ENCODE results near the gene ANKDD1A. TPM values are rescaled to one million over a fixed set of nuclear protein-coding genes. Genes with fewer than 3 reads are reported as not detected.
A peak's percentile ranks its signal among the peaks of the same experiment; 100 is the strongest.

Gene ANKDD1A
- total RNA-seq, 1 donor, result 11.3 TPM

DNA sequence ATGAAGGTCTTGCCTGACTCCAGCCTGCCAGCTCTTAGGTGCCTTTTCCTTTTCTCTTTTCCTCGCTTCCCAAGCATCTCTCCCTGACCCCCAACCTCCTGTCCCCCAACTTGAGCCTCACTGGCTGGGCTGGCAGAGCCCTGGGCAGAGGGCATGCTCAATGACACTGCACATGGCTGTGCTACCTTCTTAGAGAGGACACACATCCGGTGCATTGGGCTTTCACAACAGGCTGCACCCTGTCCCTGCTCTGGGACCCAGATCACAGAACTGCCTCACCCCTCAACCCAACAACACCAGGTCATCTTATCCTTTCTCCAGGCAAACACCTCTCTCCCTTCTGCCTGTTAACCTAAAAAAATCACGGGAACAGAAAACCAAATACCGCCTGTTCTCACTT, 7.5 kb upstream of the ANKDD1A start:
- H3K27me3 ChIP-seq (ENCODE audit: insufficient read depth, low read length), result peaks cover 5% of the 10 kb centered on the region
- H3K4me1 ChIP-seq (ENCODE audit: insufficient read depth, low read length), result peaks cover 35% of the 10 kb centered on the region
- no peak overlapping the region for H3K4me3 ChIP-seq (ENCODE audit: low read length)
- no peaks in the 10 kb centered on the region for H3K9me3 ChIP-seq (ENCODE audit: low read depth, low read length)

- Histone ChIP-seq H3K4me1 (ENCODE audit: insufficient read depth, low read length) (peaks cover 35% of the 10 kb centered on the region), H3K9me3 (ENCODE audit: low read depth, low read length) (no peaks in the 10 kb centered on the region), H3K27me3 (ENCODE audit: insufficient read depth, low read length) (peaks cover 5% of the 10 kb centered on the region), H3K4me3 (ENCODE audit: low read length) (peak overlapping the region; percentile 12)
Measured at GRCh38 chr15:64905119-64905831, 6.4 kb upstream of the ANKDD1A start.

GRCh38 chr15:64905941-64906340, 5.8 kb upstream of the ANKDD1A start:
- Histone ChIP-seq H3K9me3 (ENCODE audit: low read depth, low read length) (no peaks in the 10 kb centered on the region), H3K4me3 (ENCODE audit: low read length) (no peak overlapping the region), H3K27me3 (ENCODE audit: insufficient read depth, low read length) (peaks cover 10% of the 10 kb centered on the region), H3K4me1 (ENCODE audit: insufficient read depth, low read length) (peaks cover 35% of the 10 kb centered on the region)

GRCh38 chr15:64906402-64906801, 5.3 kb upstream of the ANKDD1A start:
- Histone ChIP-seq H3K4me3 (ENCODE audit: low read length) (no peak overlapping the region), H3K27me3 (ENCODE audit: insufficient read depth, low read length) (peaks cover 15% of the 10 kb centered on the region), H3K9me3 (ENCODE audit: low read depth, low read length) (no peaks in the 10 kb centered on the region), H3K4me1 (ENCODE audit: insufficient read depth, low read length) (peaks cover 37% of the 10 kb centered on the region)

DNA sequence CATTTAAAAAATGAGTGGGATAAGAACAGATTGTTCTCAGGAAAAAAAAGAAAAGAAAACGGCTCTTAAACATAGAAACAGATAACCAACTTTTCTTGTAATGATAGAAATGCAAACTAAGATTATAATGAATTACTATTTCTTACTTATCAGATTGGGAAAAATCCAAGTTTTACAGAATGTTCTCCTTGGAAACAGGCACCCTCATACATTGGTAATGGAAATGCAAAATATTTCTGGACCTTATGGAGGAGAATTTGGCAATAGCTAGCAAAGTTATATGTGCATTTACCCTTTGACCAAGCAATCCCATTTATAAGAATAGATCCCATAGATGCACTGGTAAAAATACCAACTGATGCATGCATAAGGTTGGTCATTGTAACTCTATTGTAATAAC, 3.7 kb upstream of the ANKDD1A start:
- Histone ChIP-seq H3K4me1 (ENCODE audit: insufficient read depth, low read length) (peaks cover 33% of the 10 kb centered on the region), H3K4me3 (ENCODE audit: low read length) (no peak overlapping the region), H3K9me3 (ENCODE audit: low read depth, low read length) (no peaks in the 10 kb centered on the region), H3K27me3 (ENCODE audit: insufficient read depth, low read length) (peaks cover 21% of the 10 kb centered on the region)

GRCh38 chr15:64909546-64909945, 2.2 kb upstream of the ANKDD1A start:
- peaks cover 19% of the 10 kb centered on the region for H3K4me1 ChIP-seq (ENCODE audit: insufficient read depth, low read length)
- H3K4me3 ChIP-seq (ENCODE audit: low read length), result no peak overlapping the region
- H3K9me3 ChIP-seq (ENCODE audit: low read depth, low read length), result no peaks in the 10 kb centered on the region
- peaks cover 21% of the 10 kb centered on the region for H3K27me3 ChIP-seq (ENCODE audit: insufficient read depth, low read length)

DNA sequence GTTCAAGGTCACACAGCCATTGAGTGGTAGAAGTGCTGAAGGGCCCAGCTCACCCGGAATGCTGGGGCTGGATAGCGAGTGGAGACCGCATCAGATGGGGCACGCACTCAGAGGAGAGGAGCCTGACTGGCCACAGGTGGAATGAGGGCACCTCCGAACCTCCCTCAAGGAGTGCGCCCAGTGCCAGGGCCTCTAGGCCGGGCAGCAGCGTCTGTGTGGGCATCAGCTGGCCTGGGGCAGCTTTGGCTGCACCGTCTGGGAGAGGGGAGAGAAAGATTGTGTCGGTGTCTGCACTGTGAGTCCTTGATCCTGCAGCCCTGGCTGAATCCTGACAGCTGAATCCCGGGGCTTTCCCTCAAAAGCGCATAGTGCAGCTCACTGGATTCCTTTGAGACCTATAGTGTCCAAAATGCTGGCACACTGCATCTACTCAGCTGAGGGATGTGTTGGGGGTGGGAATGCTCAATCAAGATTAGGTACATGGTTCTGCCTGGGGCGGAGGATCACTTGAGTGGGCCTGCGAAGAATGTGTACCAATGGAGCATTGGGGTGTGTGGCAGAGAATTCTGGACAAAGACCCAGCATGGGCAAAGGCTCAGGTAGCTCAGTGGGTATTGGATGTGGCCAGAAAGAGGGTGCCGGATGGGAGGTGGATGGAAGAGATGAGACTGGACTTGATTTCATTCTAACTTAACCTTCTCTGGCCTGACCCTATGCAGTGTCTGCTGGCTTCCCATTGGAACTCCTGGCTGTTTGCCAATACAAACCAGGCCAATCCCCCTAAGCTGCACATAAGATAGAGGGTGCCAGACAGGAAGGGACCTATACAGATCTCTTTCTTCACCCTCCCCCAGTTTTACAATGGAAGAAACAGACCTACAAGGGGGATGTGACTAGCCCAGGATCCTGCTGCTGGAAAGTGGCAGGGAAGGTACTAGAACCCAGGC, 950 bp downstream of the ANKDD1A start:
- peaks cover 21% of the 10 kb centered on the region for H3K27me3 ChIP-seq (ENCODE audit: insufficient read depth, low read length)
- H3K9me3 ChIP-seq (ENCODE audit: low read depth, low read length), result no peaks in the 10 kb centered on the region
- H3K4me3 ChIP-seq (ENCODE audit: low read length), result no peak overlapping the region
- peaks cover 10% of the 10 kb centered on the region for H3K4me1 ChIP-seq (ENCODE audit: insufficient read depth, low read length)

DNA sequence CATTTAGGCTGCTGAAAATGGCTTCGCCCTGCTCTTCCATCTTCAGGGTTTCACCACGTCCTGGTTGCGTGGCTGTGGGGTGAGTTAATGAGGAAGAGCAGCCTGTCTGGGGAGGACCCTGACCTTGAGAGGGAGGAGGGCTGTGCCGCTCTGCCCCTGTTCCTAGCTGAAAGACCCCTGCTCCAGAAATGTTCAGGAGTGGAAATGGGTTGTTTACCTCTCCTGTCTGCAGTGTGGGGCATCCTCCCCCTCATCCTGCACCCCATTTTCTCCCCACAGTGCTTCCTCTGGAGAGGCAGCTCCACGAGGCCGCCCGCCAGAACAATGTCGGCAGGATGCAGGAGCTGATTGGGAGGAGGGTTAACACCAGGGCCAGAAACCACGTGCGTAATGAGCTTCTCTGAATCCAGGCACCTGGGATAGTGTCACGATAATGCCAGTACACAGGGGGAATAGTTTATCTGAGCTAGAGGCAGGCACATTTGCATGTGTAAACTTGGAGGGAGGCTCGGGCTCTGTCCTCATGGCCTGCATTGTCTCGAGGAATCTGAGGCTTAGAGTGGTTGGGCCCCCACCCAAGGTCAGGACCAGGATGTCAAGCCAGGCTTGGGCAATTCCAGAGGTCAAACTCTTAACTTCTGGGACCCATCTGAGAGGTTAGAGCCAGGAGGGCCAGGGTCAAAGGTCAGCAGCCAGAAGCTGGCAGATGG, 4.0 kb downstream of the ANKDD1A start:
- H3K27me3 ChIP-seq (ENCODE audit: insufficient read depth, low read length), result peaks cover 13% of the 10 kb centered on the region
- H3K9me3 ChIP-seq (ENCODE audit: low read depth, low read length), result no peaks in the 10 kb centered on the region
- H3K4me1 ChIP-seq (ENCODE audit: insufficient read depth, low read length), result peaks cover 10% of the 10 kb centered on the region
- H3K4me3 ChIP-seq (ENCODE audit: low read length), result no peak overlapping the region

- Histone ChIP-seq H3K4me1 (ENCODE audit: insufficient read depth, low read length) (peaks cover 8% of the 10 kb centered on the region), H3K4me3 (ENCODE audit: low read length) (no peak overlapping the region), H3K9me3 (ENCODE audit: low read depth, low read length) (no peaks in the 10 kb centered on the region), H3K27me3 (ENCODE audit: insufficient read depth, low read length) (peaks cover 6% of the 10 kb centered on the region)
Measured at GRCh38 chr15:64916365-64916764, 4.7 kb downstream of the ANKDD1A start.

- Histone ChIP-seq H3K9me3 (ENCODE audit: low read depth, low read length) (no peaks in the 10 kb centered on the region), H3K4me3 (ENCODE audit: low read length) (no peak overlapping the region), H3K27me3 (ENCODE audit: insufficient read depth, low read length) (peaks cover 3% of the 10 kb centered on the region)
Measured at GRCh38 chr15:64917211-64917610, 5.5 kb downstream of the ANKDD1A start.

DNA sequence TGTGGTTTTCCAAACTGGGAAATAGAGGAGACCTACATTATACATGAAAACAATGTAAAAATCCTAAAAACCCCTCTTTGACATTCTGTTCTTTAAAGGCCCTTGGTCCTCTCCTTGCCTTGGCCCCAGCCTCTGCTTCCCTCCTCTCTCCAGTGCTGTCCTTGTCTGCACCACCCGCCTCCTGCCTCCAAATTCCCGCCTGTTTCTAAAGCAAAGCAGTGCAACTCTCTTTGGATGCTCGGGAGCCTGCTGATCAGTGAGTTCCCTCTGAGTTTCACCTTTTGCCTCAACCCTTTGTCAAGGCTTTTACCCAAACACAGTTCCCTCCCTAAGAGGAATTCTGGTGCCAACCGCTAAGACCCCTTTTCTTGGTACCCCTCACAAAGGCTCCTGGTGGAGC, 8.0 kb downstream of the ANKDD1A start:
- Histone ChIP-seq H3K4me1 (ENCODE audit: insufficient read depth, low read length) (no peaks in the 10 kb centered on the region), H3K27me3 (ENCODE audit: insufficient read depth, low read length) (no peaks in the 10 kb centered on the region), H3K9me3 (ENCODE audit: low read depth, low read length) (no peaks in the 10 kb centered on the region), H3K4me3 (ENCODE audit: low read length) (no peak overlapping the region)

More at GRCh38 chr15:64917211-64917610, 5.5 kb downstream of the ANKDD1A start:
- H3K4me1 ChIP-seq (ENCODE audit: insufficient read depth, low read length), result no peaks in the 10 kb centered on the region

DNA sequence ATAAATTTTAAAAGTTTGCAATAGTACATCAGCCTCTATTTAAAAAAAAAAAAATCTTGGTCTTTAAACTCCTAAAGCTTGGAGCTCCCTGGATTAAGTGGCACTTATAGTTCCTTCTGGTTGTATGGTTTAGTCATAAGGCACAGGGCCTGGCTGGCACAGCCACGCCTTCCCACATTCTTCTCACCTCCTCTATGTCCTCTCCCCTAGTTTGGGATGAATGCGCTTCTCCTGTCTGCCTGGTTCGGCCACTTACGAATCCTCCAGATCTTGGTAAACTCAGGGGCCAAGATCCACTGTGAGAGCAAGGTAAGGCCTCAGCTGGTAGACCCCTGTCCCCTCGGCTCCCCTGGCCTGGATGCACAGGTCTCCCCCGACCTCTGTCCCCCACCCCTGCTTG, 10.0 kb downstream of the ANKDD1A start:
- Histone ChIP-seq H3K27me3 (ENCODE audit: insufficient read depth, low read length) (no peaks in the 10 kb centered on the region), H3K9me3 (ENCODE audit: low read depth, low read length) (no peaks in the 10 kb centered on the region), H3K4me3 (ENCODE audit: low read length) (no peak overlapping the region), H3K4me1 (ENCODE audit: insufficient read depth, low read length) (no peaks in the 10 kb centered on the region)

DNA sequence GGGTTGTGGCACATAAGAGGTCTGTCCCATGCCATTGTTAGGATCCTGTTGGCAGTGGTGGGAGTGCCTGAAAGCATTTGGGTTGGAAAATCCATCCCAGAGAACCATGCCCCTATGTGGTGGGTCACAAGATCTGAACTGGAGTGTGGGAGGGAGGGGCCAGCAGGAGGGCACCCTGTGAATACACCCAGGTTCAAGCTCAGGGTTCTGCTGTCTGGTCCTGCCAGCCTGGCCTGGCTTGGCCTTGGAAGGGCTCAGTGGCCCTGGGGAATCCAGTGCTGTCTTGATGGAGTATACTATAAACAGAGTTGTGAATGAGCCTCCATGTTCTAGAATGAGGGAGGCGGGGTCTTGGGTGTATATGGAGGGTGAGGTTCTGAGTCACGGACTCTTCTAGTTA, 11.8 kb downstream of the ANKDD1A start:
- Histone ChIP-seq H3K4me3 (ENCODE audit: low read length) (no peak overlapping the region), H3K4me1 (ENCODE audit: insufficient read depth, low read length) (no peaks in the 10 kb centered on the region), H3K9me3 (ENCODE audit: low read depth, low read length) (no peaks in the 10 kb centered on the region), H3K27me3 (ENCODE audit: insufficient read depth, low read length) (no peaks in the 10 kb centered on the region)

DNA sequence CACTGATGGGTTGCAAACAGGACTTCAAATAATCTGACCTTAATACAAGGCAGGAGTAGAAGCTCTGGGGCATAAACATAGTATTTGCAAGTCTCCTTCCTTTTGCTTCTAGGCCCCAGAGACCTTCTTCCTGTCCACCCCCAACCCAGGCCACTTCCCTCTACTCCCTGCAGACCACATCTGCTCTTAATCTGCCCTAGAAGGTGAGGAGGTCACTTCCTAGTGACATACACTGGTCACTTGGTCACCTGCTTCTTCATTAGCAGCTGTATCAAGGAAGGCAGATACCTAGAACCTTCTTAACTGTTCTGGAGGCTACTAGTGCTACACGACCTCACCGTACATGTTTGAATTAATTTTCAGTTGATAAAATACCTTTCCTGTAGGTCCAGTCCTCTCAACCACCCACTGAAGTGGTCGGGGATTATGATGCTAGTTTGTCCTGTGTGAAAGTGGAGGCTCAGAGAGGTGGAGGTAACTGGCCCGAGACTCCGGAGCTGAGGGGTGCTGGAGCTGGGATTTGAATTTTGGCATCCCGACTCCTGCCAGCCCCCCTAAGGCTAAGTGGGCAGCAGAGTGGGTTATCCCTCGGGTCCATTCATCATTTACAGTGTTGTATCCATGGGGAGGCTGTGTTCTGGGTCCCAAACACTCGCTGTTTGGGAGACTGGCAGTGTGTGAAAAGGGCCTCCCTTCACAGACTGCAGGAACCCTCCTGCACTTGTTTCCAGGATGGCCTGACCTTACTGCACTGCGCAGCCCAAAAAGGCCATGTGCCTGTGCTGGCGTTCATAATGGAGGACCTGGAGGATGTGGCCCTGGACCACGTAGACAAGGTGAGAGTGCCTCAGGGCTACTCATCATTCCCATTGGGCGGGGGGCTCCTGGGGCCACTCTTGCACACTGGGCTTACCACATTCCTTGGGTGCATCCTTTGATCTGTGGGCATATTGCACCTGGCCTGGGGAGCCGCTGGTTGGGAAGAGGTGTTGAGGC, 13.9 kb downstream of the ANKDD1A start:
- Histone ChIP-seq H3K9me3 (ENCODE audit: low read depth, low read length) (no peaks in the 10 kb centered on the region), H3K27me3 (ENCODE audit: insufficient read depth, low read length) (no peaks in the 10 kb centered on the region), H3K4me1 (ENCODE audit: insufficient read depth, low read length) (no peaks in the 10 kb centered on the region), H3K4me3 (ENCODE audit: low read length) (no peak overlapping the region)
